Frontal cortex (tissue), 4 donors: ENCODE results near the gene IFITM10. TPM values are rescaled to one million over a fixed set of nuclear protein-coding genes. Genes with fewer than 3 reads are reported as not detected.

ENCODE experiments used
- DNase-seq, 2 donors: peaks; one replicate each; pipeline ENCODE4 v3.0.0; 2012; ENCODE audit warnings: low spot score in 2 of 2
- FAIRE-seq: peaks from 2 replicates; lab custom pipeline; 2012; peaks lifted over from hg19 to GRCh38; lab: Jason Lieb, UNC
- total RNA-seq: library from RNA; depleted of rRNA; stranded (reverse); fragments of >200 nt; gene quantifications from one replicate; pipeline ENCODE4 v1.2.3, GENCODE V29; 2014
- donor health status: control.
- donor health status: control.
- donor health status: control.

Gene IFITM10
- total RNA-seq, 1 donor from 2014 or later: 0.41 TPM

DNA sequence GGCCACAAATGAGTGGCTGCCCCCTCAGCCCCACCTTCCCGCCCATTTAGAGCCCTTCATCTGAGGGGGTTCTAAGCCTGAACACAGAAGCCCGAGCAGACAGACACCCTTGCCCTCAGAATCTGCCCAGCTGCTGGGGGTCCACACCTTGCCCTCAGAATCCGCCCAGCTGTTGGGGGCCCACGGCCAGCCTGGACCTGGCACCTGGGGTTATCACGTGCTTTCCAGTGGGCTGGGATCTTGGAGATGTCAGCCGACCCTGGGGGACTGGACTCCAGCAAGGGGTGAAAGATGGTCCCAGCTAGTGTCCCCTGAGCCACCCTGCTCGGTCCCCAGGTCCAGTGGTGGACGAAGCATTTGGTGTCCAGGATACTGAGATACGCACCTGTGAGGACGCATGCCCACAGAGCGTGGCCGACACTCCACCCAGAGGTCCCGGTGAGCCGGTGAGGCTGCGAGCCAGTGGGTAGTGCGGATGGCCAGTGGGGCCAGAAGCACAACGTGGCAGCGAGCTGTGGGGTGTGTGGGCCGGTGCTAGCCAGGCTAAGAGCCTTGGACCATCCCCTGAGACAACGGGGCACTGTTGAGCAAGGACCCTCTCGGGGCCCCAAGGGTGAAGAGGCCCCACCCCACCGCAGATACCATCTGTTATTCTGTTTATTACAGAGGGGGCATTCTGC lies 16.5 kb upstream of the IFITM10 start:
- DNase-seq (no peak), FAIRE-seq (no peak)

DNA sequence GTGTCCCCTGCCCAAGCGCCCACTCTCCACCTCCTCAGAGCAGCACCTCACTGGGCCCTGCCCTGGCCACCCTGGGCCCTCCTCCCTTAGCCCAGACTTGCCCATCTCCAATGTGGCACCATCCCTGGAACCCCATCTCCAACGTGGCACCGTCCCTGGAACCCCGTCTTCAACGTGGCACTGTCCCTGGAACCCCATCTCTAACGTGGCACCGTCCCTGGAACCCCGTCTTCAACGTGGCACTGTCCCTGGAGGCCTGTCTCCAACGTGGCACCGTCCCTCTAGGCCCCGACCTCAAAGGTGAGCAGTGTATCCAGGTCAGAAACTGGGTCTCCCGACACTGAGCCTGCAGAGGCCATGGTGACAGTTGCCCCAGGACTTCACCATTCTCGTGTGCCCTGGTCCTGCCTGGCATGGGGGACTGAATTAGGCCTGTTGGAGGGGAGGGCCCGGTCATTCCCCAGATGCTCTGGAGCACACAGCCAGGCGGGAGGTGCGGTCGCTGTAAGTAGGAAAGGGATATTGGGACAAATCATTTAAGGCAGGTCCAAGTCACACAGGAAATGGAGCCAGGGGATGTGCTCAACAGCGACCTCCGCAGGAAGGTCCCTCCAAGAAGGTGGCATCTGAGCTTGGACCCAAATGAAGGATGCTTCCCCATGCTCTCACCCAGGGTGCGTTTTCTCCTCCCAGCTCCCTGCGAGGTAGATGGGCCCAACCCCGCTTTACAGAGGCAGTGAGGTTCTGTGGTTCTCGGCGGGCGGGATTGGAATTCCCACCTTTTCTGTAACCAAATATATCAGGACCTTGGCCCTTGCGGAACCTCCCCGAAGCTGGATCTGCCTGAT lies 15.7 kb upstream of the IFITM10 start:
- FAIRE-seq (no peak), DNase-seq (no peak)

DNA sequence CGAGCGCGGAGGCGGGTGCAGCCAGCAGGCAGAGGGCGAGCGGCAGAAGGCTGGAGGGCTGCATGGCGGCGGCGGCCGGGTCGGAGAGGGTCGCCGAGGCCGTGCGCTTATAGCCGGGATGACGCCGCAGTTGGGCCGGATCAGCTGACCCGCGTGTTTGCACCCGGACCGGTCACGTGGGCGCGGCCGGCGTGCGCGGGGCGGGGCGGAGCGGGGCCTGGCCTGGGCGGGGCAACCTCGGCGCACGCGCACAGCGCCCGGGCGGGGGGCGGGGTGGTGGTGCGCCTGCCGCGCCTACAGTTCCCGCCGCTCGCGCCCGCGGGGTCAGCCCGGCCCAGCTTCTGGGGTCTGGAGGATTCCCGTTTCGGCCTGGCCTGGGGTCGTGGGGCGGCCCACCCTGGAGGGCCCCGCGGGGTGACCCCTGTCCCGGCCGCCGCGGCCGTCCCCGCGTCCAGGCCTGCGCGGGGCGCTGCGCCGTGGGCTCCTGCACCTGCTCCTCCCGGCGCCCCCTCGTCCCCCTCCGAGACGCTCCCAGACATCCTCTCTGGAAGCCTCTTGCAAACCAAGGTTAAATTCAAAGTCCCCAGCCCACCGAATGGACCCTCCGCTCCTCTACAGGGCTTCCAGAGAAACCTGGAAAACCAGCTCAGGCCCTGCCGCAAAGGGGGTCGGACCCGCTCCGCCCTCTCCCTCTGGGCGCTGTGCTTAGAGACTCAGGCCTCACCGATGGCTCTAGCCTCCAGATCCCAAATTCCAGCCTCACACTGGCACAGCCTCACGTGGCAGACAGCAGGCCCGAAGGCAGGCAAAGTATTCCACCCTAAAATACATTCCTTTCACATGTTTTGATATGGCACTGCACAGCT lies 13.6 kb upstream of the IFITM10 start, which contains the start of gene CTSD:
CTSD (minus strand) TSS at position 132 of the 866 bp plus-strand sequence; CDS start at position 64, 68 bp downstream.
- no peak for FAIRE-seq

DNA sequence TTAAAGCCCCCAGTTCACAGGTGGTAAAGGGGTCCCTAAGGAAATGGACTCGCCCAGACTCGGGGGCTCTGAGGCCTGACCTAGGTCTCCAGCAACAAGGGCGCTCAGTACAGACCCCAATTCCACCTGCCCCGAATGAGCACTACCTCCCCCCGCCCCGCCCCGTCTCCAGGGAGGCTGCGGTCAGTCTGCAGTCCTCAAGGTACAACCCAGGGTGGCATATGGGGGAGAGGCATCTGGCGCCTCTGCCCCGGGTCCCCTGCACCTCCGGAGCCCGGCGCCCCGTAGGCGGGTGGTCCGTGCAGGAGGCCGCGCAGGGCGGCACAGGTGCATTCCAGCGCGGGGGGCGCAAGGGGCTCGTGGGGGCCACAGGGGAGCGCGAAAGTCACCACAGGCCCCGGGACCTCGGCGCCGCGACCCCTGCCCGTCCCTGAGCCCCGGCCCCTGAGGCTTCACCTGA lies 13.0 kb upstream of the IFITM10 start:
- FAIRE-seq: no peak
- DNase-seq: no peak

More for the DNA sequence above, 13.6 kb upstream of the IFITM10 start, which contains the start of gene CTSD:
- peak; percentile 99 for DNase-seq

DNA sequence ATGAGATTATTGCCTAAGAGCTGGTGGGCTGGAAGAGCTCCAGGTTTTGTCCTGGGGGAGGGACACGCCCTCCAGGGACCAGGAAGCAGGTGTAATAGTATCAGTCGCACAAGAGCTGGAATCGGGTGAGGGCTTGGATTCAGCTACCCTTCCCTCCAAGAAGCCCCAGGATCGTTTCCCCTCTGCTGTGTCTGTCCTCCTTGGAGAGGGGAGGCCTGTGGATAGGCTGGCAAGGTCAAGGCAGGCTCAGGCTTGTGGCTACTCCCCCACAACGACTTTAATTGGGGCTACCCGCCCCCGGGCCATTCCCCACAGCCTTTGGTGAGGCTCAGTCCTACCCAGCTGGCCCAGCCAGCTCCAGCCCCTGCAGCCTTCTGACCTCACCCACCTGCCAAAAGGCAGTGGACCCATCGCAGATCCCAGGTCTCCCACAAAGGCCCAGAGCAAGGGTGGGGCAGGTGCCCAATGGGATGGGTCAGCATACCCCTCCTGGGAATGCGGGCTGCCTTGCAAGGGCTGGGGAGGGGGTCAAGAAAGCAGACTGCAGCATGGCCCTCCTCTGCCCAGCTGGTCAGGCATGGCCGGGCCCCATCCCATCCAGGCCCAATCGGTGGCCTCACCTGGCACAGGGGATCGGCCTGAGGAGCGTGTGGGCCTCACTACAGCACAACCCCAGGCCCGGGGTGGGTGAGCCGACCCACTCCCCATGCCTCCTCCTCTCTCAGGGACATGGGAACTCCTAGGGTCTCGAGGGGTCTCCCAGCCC lies 12.3 kb upstream of the IFITM10 start:
- no peak for FAIRE-seq

DNA sequence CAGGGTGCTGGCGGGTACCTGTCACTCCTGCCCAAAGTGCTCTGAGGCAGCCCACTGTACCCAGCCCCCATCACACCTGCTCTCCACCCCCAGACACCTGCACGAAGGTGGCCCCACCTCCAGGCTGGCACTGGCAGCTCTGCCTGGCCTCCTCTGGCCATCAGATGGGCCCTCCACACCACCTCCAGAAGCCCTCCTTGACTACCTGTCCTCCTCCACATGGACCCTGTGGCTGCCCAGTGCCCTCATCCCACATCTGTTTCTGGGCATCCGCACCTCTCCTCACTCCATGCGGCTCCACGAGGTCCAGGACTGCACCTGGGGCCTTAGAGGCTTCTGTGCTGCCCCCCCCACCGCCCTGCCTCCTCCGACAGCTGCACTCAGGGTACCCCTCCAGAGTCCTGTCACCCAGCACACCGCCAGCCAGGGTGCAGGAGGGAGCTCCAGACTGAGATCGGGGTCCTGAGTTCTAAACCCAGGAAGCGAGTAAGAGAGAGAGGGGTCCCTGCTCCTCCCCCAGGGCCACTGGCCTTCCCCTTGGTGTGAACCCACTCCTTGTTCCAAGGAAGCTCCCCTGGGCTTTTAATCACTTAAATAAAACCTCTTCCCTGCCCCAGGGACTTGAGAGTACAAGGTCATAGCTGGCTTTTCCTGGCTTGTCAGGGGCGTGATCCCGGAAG lies 11.6 kb upstream of the IFITM10 start:
- DNase-seq (no peak), FAIRE-seq (no peak)

More for the DNA sequence above, 12.3 kb upstream of the IFITM10 start:
- no peak for DNase-seq

DNA sequence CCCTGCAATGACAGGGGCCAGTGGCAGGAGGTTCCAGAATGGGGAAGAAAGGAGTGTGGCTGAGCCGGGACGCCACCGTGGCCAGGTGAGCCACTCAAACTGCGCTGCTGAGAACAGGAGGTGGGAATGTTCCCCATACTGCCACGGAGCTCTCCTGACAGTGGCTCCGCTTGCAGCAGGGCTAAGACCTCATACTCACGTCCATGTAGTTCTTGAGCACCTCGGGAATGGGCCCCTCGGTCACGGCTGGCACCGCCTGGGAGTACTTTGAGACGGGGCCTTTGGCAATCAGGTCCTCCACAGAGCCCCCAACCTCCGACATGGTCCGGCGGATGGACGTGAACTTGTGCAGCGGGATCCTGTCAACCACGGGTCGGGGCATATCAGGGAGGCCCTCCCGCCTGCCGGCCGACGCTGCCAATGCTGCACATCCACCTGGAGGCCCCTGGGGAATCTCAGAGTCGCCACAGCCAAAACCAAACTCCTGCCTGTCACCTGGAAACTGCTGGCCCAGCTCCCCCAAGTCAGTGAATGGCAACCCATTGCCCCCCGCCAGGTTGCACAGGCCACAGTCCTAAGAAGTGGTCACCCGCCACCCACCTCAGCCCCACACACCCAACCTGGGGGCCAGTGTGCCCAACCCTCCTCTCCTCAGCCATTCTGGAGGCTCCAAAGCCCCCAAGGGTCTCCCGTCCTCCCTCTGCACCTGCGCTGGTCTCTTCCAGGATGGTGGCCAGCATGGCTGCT lies 10.9 kb upstream of the IFITM10 start:
- FAIRE-seq (no peak), DNase-seq (no peak)

DNA sequence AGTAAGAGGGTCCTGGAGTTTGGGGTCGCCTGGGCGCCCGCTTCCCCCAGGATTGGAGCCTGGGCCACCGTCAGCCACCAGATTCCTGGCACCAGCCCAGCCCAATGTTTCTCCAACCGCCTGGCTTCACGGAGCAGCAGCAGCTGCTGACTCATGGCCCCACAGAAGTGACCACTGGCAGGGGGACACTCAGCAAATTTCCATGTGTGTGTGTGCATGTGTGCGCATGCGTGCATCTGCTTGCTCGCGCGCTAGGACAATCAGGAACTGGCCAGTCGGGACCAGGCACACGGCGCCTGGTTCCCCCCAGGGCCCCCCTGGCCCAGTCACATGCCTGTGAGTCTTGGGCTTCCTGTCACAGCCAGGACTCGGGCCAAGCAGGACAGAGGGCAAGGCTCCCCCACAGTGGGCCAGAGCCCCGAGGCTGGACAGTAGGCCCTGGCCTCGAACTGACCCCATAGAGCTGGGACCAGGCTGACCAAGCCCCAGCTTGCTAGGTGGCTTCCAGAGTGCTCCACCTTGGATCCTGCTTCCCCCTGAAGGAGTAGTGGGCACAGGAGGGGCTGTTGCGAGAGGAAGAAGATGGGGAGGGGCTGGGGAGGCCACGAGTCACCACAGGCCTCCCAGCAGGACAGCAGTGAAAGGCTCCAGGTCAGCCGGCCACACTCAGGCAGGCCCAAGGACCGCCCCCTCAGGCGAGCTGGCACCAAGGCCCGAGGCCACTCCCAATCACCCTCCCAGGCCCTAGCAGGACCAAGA lies 10.1 kb upstream of the IFITM10 start:
- FAIRE-seq: no peak
- DNase-seq: peak; percentile 80 to 83

DNA sequence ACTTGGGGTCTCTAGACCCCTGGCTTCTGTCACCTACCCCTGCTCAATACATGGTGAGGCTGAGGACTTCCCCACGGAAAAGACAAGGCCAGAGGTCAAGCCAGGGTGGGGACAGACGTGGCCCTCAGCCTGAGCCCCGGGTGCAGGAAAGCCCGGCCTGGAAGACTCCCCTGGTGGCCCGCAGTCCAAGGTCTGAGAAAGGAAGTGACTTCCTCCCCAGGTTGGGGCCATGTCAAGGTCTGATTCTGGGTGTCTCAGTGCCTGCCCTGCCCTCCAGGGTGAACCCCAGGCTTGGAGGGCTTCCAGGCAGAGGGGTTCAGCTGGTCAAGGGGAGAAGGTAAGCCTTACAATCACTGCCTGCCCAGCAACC lies 9.4 kb upstream of the IFITM10 start:
- no peak for FAIRE-seq

DNA sequence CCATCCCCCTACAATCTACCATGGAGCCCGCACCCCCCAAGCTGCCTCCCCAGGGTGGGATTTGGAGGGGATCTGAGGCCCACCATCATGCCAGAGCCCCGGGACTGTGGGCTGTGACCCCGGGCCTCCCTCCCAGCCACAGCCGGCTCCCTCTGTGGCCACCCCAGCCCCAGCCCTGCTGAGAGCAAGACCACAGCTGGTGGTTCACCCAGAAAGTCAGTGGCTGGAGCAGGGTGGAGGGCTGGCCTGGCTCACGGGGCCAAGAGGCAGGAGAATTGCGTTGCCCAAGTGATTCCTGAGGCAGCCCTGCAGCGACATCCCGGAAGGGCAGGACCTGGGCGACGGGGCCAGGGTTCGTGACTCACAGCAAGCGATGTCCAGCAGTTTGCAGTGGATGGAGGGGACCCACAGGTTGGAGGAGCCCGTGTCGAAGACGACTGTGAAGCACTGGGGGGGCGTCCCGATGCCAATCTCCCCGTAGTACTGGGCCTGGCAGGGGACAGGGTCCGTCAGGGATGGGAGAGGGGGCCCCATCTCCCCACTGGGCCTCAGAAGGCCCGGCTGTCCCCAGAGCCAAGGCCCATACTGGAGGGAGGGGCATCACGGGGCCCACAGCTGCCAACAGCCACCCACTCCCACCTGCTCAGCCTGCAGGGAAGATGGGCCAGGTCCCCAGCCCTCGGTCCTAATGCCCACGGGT lies 8.9 kb upstream of the IFITM10 start:
- FAIRE-seq (no peak), DNase-seq (no peak)

More for the DNA sequence above, 9.4 kb upstream of the IFITM10 start:
- no peak for DNase-seq

DNA sequence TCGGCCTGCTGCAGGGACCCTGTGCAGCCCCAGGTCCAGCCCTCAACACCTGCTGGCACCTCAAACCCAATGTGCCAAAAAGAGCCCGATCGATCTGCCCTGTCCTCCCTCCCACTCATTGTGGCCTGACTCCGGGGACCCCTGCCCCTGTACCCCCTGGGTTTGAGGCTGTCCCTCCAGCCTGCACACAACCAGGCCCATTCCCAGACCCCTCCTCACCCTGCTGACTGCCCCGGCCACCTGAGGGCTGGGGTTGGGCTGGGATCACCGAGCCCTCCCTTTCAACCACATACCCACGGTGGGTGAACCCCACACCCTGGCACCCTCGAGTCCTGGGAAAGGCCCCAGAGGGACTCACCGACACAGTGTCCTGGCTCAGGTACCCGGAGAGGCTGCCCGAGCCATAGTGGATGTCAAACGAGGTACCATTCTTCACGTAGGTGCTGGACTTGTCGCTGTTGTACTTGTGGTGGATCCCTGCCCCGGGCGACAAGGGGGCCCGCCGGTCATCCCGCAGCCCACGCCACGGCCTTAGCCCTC lies 8.3 kb upstream of the IFITM10 start:
- FAIRE-seq: no peak
- no peak for DNase-seq

DNA sequence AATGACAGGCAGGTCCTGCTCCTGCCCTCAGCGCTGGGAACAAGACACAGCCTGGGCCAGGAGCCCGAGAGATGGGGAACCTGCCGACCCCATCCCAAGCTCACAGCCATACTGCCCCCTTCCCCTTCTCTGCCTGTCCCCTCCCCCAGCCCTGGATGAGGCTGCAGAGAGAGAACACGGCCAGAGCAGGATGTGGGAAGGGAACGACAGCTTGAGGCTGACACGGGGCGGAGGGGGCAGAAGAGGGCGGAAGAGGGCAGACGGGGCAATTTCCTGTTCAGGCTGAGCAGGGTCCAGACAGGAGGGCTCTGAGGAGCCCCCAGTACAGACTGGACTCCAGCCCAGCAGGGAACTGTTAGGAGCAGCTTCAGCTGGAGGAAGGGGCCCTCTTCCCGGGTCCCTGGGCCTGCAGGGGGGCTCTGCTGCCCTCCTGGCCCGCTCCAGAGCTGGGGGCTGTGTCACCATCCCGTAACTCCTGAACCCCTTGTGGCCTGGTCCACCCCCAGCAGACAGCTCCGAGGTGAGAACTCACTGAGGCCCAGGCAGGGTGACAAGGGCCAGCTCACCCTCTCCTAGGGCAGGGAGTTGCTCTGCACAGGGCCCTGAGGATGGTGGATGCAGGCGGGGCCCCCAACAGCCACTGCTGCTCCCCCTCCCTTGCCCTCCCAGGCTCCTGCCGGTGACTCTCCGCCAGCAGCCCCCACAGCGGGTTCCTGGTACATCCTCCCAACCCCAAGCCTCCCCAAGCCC lies 7.6 kb upstream of the IFITM10 start:
- DNase-seq (no peak), FAIRE-seq (no peak)

DNA sequence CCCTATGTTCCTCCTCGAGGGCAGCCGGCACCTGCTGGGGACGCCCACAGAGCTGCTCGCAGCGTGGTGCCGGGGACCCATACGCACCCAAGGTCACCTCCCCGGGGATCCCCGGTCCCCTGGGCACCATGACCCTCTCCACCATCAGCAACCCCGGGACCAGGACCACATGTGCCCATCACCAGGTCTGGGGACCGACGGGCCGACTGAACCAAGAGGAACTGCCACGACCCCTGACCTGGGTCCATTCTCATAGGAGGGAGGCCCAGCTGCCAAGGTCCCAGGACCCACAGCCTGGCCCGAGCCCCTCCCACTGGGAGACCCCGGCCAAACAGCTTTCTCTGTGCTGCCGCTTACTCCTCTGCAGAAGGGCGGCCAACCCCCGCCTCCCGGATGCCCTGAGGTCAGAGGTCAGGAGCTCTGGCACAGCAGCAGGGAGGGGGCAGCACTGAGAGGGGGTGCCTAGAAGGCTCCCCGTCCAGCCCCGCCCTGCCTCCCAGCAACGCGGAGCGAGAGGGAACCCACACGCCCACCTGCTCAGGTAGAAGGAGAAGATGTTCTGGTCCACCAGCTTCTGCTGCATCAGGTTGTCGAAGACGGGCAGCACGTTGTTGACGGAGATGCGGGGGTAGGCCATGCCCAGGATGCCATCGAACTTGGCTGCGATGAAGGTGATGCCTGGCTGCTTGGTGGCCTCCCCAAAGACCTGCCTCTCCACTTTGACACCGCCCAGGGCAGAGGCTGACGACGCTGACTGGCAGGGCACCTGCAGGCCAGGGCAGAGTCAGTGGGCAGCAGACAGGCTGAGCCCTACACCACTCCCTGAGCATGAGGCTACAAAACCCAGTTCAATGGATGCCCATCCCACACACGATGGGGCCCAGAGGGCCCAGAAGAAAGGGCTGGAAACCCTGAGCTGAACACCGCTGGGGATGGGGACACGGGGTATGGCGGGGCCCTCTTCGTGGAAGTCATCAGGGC lies 6.7 kb upstream of the IFITM10 start:
- FAIRE-seq (no peak), DNase-seq (no peak)

DNA sequence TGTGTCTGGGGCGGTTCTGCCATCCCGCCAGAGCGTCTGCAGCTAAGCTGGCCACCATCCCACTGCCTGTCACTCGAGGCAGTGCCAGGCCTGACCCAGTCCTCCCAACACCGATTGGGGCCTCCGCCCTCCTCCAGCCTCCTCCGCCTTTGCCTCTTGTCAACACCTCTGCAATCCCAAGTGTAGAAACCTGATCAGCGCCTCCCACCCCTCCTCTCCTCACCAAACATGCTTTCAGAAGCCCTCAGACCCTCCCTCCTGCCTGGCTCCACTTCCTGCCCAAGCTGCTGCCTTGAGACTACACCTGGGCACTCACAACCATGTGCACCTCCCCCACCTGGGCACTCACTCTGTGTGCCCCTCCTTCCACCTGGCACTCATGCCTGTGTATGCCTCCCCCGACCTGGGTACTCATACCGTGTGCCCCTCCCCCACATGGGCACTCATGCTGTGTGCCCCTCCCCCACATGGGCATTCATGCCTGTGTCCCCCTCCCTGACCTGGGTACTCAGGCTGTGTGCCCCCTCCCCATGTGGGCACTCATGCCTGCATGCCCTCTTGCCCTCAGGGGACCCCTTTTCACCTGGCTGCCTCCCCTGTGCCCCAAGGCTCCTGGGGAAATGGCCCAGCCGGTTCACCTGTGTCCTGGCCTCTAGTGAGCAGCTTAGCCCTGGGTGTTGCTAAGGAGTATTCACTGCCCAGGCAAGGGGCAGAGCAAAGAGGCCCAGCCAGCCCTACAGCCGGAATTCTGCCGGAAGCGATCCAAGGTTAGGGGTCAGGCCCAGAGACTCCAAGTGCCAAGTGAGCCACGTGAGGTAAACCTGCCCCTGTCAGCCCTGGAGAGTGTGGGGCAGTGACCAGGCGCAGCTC lies 5.5 kb upstream of the IFITM10 start:
- FAIRE-seq: no peak
- DNase-seq: no peak
